A549 (cell line): ENCODE results near the gene TGFBI. TPM values are rescaled to one million over a fixed set of nuclear protein-coding genes. Genes with fewer than 3 reads are reported as not detected.

Experiments used
- ATAC-seq, 2 experiments: fragments of 200-7000 bp in 1 of 2; fragments of >200 bp in 1 of 2; cut with Nextera tagmentation in 1 of 2; cut with Tn5 transposase in 1 of 2; 3 replicates each; pipeline versions ENCODE4 v1.8.0 to v1.9.1; 2018 to 2020; ENCODE audit warnings: mild to moderate bottlenecking in 1 of 2, moderate library complexity in 1 of 2
- CTCF ChIA-PET: fragments of 300-600 bp; sonication (Branson Sonifier 250); formaldehyde crosslinking; extraction: SDS; loops from one replicate; lab custom pipeline; 2021; ENCODE audit warnings: antibody characterized with exemption, inconsistent platforms; lab: Yijun Ruan, JAX
- POLR2A ChIA-PET: fragments of 350-600 bp; formaldehyde crosslinking; extraction: SDS; loops from one replicate; lab custom pipeline; 2021; ENCODE audit warnings: antibody characterized with exemption, inconsistent platforms; lab: Yijun Ruan, JAX
- DNase-seq, 2 experiments: peaks; one replicate each; pipeline versions ENCODE4 v3.0.0 to v3.0.0-alpha.2; 2011 to 2016; ENCODE audit warnings: low read depth in 1 of 2, low spot score in 1 of 2
- FAIRE-seq: peaks from 2 replicates; lab custom pipeline; 2011; peaks lifted over from hg19 to GRCh38; lab: Jason Lieb, UNC
- H3K27ac ChIP-seq, 2 experiments: fragments of >200 bp; sonication (Bioruptor Twin); formaldehyde crosslinking; 3 replicates each; pipeline ENCODE4 v1.5.1; 2016 to 2017
- H3K4me1 ChIP-seq: fragments of >200 bp; sonication (Bioruptor Twin); formaldehyde crosslinking; 3 replicates; pipeline ENCODE4 v1.6.1; 2016
- H3K4me2 ChIP-seq: fragments of >200 bp; sonication (Bioruptor Twin); formaldehyde crosslinking; 3 replicates; pipeline ENCODE4 v1.6.1; 2016
- H3K4me3 ChIP-seq: fragments of >200 bp; sonication (Bioruptor Twin); formaldehyde crosslinking; 3 replicates; pipeline ENCODE4 v1.5.1; 2016
- H3K9me3 ChIP-seq: fragments of >200 bp; sonication (Bioruptor Twin); formaldehyde crosslinking; 3 replicates; pipeline ENCODE4 v1.6.1; 2016
- CEBPB ChIP-seq, 2 experiments: fragments of >200 bp in 1 of 2; sonication (Bioruptor Twin) in 1 of 2; formaldehyde crosslinking in 1 of 2; IDR thresholded peaks; 2 replicates each; pipeline ENCODE4 v1.6.1; 2012 to 2016
- EHF ChIP-seq: fragments of 250-450 bp; sonication (Bioruptor Pico); IDR thresholded peaks from 2 replicates; pipeline ENCODE4 v1.5.0; 2020; ENCODE audit warnings: mild to moderate bottlenecking
- EP300 ChIP-seq, 2 experiments: fragments of >200 bp; sonication (Bioruptor Twin); formaldehyde crosslinking; IDR thresholded peaks; 2 replicates in 1 of 2; 3 replicates in 1 of 2; pipeline ENCODE4 v1.6.1; 2016 to 2017
- GATA3 ChIP-seq: IDR thresholded peaks from 2 replicates; pipeline ENCODE4 v1.6.1; 2012; ENCODE audit warnings: borderline replicate concordance
- KDM1A ChIP-seq: fragments of 200-600 bp; sonication (generic); IDR thresholded peaks from 2 replicates; pipeline ENCODE4 v1.6.1; 2016; ENCODE audit warnings: low read depth, mild to moderate bottlenecking
- KDM5A ChIP-seq: fragments of 200-600 bp; sonication (generic); IDR thresholded peaks from 2 replicates; pipeline ENCODE4 v1.6.1; 2016; ENCODE audit warnings: antibody characterized with exemption, mild to moderate bottlenecking
- NFE2L2 ChIP-seq: fragments of 150-350 bp; conservative IDR thresholded peaks from 2 replicates; pipeline ENCODE4 v1.6.1; 2014; ENCODE audit warnings: low read length
- TFCP2L1 ChIP-seq: fragments of 250-450 bp; sonication (Bioruptor Pico); IDR thresholded peaks from 2 replicates; pipeline ENCODE4 v1.5.0; 2021; ENCODE audit warnings: mild to moderate bottlenecking
- ZSCAN20 ChIP-seq: fragments of 250-450 bp; sonication (Bioruptor Pico); IDR thresholded peaks from 2 replicates; pipeline ENCODE4 v1.8.0; 2022; ENCODE audit warnings: mild to moderate bottlenecking, moderate library complexity
- WGBS: methylation state at CpG from one replicate; pipeline ENCODE4 v1.1.6; 2017; ENCODE audit errors: missing lambda C conversion rate; 5-methylcytosine and 5-hydroxymethylcytosine counted together
- polyA plus RNA-seq, 4 experiments: library from polyadenylated mRNA; depleted of rRNA in 3 of 4; stranded (reverse); fragments of >200 nt; fragmentation: RNase III in 1 of 4; extraction: RNeasy Plus Mini Kit Qiagen cat#74134 plus additional on column Dnase treatment in 1 of 4; gene quantifications; 2 replicates in 3 of 4; 3 replicates in 1 of 4; pipeline ENCODE4 v1.2.3, GENCODE V29; 2011 to 2017
- TF ChIP-seq, protein P1 (sequence below): fragments of 200-600 bp; sonication (generic); IDR thresholded peaks from 2 replicates; pipeline ENCODE4 v1.6.1; 2016; ENCODE audit warnings: antibody characterized with exemption, mild to moderate bottlenecking, moderate library complexity

TGFBI gene
- polyA plus RNA-seq, 2 of the 4 experiments (the other 2 are of a cell fraction): 1,135 to 1,859 TPM

DNA sequence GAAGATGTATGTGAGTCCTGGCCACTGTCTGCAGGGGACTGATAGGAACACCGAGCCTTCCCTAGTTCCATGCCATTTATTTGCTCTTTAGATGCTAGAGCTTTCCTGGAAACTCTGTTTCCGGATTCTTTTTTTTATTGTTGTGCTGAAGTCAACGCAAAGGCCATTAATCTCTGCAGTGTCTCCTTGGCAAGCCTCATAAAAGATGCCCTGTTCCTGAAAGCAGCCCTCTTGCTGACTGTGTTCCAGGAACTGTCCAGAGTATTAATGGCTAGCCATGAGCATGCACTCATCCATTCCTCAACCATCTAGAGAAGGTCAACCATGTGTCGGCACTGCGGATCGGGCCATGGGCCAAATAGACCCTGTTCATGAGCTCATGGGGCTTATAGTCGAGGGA is 61.0 kb downstream of the TGFBI start:
- no peaks in the 10 kb centered on the region for H3K9me3 ChIP-seq
- ChIA-PET CTCF (interaction anchor here (0.7 to 1.7 kb wide), 4 partner anchors 11 to 122 kb away, joined by 3 to 4 read pairs (median 3); no protein-coding TSS in a partner anchor), POLR2A (no interaction called here)
- no peak for FAIRE-seq
- 0 out of 6 replicates have a peak, but pooled peaks of 1 of the 2 experiments have one; percentile 23 for ATAC-seq
- 81% methylated on average over 7 of the region's 7 CpGs for WGBS
- no peak overlapping the region for H3K4me3 ChIP-seq
- H3K4me2 ChIP-seq: no peak overlapping the region
- H3K27ac ChIP-seq: no peak overlapping the region
- no peak for TF ChIP-seq NFE2L2
- TF ChIP-seq, protein P1, sequence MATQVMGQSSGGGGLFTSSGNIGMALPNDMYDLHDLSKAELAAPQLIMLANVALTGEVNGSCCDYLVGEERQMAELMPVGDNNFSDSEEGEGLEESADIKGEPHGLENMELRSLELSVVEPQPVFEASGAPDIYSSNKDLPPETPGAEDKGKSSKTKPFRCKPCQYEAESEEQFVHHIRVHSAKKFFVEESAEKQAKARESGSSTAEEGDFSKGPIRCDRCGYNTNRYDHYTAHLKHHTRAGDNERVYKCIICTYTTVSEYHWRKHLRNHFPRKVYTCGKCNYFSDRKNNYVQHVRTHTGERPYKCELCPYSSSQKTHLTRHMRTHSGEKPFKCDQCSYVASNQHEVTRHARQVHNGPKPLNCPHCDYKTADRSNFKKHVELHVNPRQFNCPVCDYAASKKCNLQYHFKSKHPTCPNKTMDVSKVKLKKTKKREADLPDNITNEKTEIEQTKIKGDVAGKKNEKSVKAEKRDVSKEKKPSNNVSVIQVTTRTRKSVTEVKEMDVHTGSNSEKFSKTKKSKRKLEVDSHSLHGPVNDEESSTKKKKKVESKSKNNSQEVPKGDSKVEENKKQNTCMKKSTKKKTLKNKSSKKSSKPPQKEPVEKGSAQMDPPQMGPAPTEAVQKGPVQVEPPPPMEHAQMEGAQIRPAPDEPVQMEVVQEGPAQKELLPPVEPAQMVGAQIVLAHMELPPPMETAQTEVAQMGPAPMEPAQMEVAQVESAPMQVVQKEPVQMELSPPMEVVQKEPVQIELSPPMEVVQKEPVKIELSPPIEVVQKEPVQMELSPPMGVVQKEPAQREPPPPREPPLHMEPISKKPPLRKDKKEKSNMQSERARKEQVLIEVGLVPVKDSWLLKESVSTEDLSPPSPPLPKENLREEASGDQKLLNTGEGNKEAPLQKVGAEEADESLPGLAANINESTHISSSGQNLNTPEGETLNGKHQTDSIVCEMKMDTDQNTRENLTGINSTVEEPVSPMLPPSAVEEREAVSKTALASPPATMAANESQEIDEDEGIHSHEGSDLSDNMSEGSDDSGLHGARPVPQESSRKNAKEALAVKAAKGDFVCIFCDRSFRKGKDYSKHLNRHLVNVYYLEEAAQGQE: 0 out of 2 replicates have a peak, but pooled peaks have one; percentile 30
- no peak for DNase-seq
- peaks cover 16% of the 10 kb centered on the region for H3K4me1 ChIP-seq

DNA sequence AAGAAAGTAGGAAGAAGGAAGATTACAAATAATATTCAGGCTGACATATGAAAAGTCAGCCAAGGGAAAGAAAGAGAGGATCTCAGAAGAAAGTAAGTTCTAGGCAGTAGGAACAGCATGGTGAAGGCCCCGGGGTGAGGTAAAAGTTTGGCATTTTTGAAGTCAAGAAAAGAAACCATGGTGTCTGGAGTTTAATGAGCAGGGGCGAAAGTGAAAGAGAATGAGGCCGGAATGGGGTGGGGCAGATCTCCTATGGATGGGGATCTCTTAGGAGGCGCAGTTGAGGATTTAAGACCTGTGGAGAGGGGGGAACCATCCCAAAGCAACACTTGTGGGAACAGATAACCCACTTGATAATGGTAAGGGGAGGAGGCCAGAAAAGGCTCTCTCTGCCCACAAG is 61.5 kb downstream of the TGFBI start:
- ATAC-seq (no peak), DNase-seq (no peak), FAIRE-seq (no peak)
- ChIA-PET CTCF (interaction anchor here (0.7 to 1.7 kb wide), 3 partner anchors 10 to 122 kb away, joined by 3 to 4 read pairs (median 3); no protein-coding TSS in a partner anchor), POLR2A (no interaction called here)
- 65% methylated on average over 4 of the region's 4 CpGs for WGBS
- TF ChIP-seq GATA3 (no peak), KDM5A (no peak), EHF (CRISPR knock-in tag) (no peak), TFCP2L1 (CRISPR knock-in tag) (no peak), KDM1A (no peak), ZSCAN20 (CRISPR knock-in tag) (no peak)
- H3K27ac ChIP-seq: no peak overlapping the region
- H3K4me2 ChIP-seq: no peak overlapping the region
- peaks cover 20% of the 10 kb centered on the region for H3K4me1 ChIP-seq
- H3K9me3 ChIP-seq: no peaks in the 10 kb centered on the region
- no peak overlapping the region for H3K4me3 ChIP-seq

DNA sequence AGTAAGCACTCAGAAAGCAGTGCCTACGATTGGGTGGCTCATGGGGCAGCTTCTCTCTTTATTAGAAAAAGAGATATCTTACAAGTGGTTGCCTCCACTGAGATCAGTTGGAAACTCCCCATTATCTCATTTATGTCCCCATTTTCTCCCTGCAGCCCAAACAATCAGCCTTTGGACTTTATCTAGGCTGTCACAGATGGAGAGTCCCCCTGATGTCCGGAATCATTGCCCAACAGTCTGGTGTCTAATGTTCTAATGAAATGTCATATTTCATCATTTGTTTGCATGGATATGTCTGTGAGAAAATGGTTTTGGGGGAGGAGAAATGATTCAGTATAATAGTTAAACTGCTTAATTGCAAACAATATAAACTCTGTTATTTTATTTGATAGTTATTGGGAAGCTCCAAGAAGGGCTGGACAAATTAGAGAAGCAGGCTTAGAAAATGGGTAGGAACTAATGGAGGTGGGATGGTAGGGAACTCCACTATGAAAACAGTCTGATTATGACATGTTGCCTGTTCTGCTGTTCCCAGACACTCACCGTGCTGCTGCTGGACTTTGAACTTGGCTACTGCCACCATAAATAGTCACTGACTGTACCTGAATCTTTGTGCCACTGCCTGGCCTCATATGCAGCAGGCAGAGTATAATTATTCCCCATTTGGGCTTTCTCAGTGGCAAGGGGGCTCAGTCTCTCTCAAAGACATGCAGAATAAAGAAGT is 65.6 kb downstream of the TGFBI start:
- Histone ChIP-seq H3K27ac (peak overlapping the region; percentile 27 to 55; a peak in 3 of 6 replicates), H3K9me3 (no peaks in the 10 kb centered on the region), H3K4me1 (peaks cover 20% of the 10 kb centered on the region), H3K4me2 (peak overlapping the region; percentile 63), H3K4me3 (no peak overlapping the region; the same call in 2 of the 3 replicates)
- CTCF ChIA-PET: interaction anchor here (1.0 to 1.9 kb wide), 2 partner anchors 12 to 79 kb away, joined by 4 to 6 read pairs; no protein-coding TSS in a partner anchor
- DNase-seq: no peak
- peak; percentile 64 to 74 for ATAC-seq
- FAIRE-seq: no peak
- TF ChIP-seq, protein P1: no peak
- 0 out of 5 replicates have a peak, but pooled peaks of 1 of the 2 experiments have one; percentile 15 for TF ChIP-seq EP300 (IDR thresholded peaks at IDR 0.05)
- peak in 1 of 2 experiments; percentile 20; a peak in 1 of 4 replicates for TF ChIP-seq CEBPB (IDR thresholded peaks at IDR 0.05)
- POLR2A ChIA-PET: no interaction called here
- WGBS: 29% methylated on average over 3 of the region's 3 CpGs
